ENCODE measurements around the gene KIF5B.

The KIF5B gene

GRCh38 chr10:31959461-31960173, 96.6 kb downstream of the KIF5B start:
- no peak for DNase-seq
